Measurements from ENCODE around the gene COMTD1.

GRCh38 chr10:75191821-75192568, 43.8 kb downstream of the COMTD1 start:
- TF ChIP-seq CTCF (IDR thresholded peaks at IDR 0.05; ENCODE audit: insufficient read depth, low read depth, low read length) (no peak), EZH2 (IDR thresholded peaks at IDR 0.05; ENCODE audit: insufficient read depth, low read length) (no peak)
